ENCODE data around the gene CUX1. TPM values are rescaled to one million over a fixed set of nuclear protein-coding genes. Genes with fewer than 3 reads are reported as not detected.

Gene CUX1
- total RNA-seq, 1 experiment from 2014 or later, result 64.3 TPM

DNA sequence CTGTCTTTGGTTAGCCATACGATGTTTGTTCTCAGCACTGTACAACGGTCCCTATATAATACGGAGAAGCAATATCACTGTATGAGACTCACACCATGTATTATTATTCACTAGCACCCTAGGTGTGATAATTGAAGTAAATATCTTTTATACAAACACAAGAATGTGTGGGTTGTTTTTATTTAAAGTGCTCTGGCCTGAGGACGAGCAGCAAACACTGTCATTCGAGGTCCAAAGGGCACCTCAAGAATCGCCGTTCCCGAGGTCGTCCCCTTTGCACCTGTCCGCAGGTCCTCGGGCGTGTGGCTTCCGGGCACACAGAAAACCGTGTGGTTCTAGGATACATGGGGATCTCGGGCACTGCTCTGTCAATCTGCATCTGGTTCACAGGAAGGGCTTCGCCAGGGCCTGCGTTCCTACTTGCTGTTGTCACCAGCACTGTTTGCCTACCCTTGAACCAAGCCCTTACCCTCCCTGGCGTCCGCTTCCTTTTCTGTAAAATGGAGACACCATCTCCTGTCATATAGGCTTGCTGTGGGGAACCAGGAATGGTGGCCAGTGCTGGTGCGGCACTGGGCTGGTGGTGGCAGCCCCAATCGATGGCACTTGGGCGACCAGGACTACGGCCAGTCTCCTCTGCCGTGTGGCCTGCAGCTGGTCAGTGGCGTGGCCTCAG is 440.8 kb downstream of the CUX1 start:
- Mint-ChIP-seq H3K27ac (peak overlapping the region; percentile 85), H3K4me3 (no peak overlapping the region), H3K9me3 (no peaks in the 10 kb centered on the region), H3K36me3 (no peaks in the 10 kb centered on the region), H3K4me1 (peaks cover 12% of the 10 kb centered on the region), H3K27me3 (ENCODE audit: low read depth) (no peaks in the 10 kb centered on the region)
- TF ChIP-seq GABPB1 (CRISPR knock-in tag; IDR thresholded peaks at IDR 0.05) (peak; percentile 53; the same call in 1 of the 2 replicates), SMAD3 (CRISPR knock-in tag; IDR thresholded peaks at IDR 0.05; ENCODE audit: borderline replicate concordance) (no peak)
- ChIA-PET POLR2A (no interaction called here), CTCF (no interaction called here)
- DNase-seq (ENCODE audit: low spot score), result no peak
- no peak for ATAC-seq

DNA sequence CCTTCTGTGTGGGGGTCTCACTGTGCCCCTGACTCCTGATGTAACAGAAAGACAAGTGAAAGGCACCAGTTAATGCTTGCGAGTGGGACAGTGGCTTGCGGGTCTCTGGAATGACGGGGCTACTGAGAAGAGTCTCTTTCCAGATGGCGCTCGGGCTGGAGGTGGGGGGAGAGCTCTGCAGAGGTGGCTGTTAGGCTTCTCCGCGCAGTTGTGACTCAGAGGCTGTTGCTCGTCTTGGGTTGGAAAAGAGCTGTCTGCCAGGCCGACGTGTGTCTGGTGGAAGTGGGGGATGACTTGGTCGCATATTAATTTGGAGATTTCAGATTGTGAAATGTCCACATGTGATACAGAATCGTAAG is 441.3 kb downstream of the CUX1 start:
- Mint-ChIP-seq H3K36me3 (no peaks in the 10 kb centered on the region), H3K4me3 (no peak overlapping the region), H3K27ac (peak overlapping the region; percentile 85), H3K9me3 (no peaks in the 10 kb centered on the region), H3K27me3 (ENCODE audit: low read depth) (no peaks in the 10 kb centered on the region), H3K4me1 (peaks cover 12% of the 10 kb centered on the region)
- no peak for ATAC-seq
- ChIA-PET CTCF (interaction anchor here (0.6 to 1.0 kb wide), 2 partner anchors 621 to 716 kb away, joined by 3 read pairs; no protein-coding TSS in a partner anchor), POLR2A (no interaction called here)
- no peak for DNase-seq (ENCODE audit: low spot score)
- no peak for TF ChIP-seq FOXP1 (CRISPR knock-in tag; IDR thresholded peaks at IDR 0.05; ENCODE audit: borderline replicate concordance)
- TF ChIP-seq, protein P1, sequence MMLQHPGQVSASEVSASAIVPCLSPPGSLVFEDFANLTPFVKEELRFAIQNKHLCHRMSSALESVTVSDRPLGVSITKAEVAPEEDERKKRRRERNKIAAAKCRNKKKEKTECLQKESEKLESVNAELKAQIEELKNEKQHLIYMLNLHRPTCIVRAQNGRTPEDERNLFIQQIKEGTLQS (CRISPR knock-in tag; conservative IDR thresholded peaks at IDR 0.05), result no peak
- no peak for TF ChIP-seq KAT7 (CRISPR knock-in tag; IDR thresholded peaks at IDR 0.05; ENCODE audit: borderline replicate concordance)
- TF ChIP-seq ZNF232 (CRISPR knock-in tag; IDR thresholded peaks at IDR 0.05), result no peak

DNA sequence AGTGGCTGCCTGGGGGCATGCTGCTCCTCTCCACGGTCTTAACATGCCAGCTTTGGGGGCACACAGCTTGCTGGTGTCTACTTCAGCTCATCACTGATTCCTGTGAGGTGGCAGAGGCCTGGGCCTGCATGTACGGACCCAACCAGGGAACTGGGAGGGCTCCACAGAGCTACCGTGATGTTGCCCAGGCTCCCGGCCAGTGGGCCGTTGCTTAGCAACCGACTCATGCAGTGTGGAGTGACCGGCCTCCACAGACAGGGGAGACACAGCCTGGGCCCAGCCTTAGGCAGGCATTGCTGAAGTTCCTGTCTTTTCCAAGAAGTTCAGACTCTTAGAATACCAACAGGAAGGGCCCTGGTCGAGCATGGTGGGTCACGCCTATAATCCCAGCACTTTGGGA is 443.4 kb downstream of the CUX1 start:
- DNase-seq (ENCODE audit: low spot score), result no peak
- CTCF ChIA-PET, result interaction anchor here (1.0 to 1.3 kb wide), 2 partner anchors 12 to 718 kb away, joined by 3 to 4 read pairs; no protein-coding TSS in a partner anchor
- no peak overlapping the region; the same call in 1 of the 2 replicates for H3K27ac Mint-ChIP-seq
- TF ChIP-seq, protein P2, sequence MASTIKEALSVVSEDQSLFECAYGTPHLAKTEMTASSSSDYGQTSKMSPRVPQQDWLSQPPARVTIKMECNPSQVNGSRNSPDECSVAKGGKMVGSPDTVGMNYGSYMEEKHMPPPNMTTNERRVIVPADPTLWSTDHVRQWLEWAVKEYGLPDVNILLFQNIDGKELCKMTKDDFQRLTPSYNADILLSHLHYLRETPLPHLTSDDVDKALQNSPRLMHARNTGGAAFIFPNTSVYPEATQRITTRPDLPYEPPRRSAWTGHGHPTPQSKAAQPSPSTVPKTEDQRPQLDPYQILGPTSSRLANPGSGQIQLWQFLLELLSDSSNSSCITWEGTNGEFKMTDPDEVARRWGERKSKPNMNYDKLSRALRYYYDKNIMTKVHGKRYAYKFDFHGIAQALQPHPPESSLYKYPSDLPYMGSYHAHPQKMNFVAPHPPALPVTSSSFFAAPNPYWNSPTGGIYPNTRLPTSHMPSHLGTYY (CRISPR knock-in tag; IDR thresholded peaks at IDR 0.05), result no peak
- TF ChIP-seq GTF2I (CRISPR knock-in tag; conservative IDR thresholded peaks at IDR 0.05) (no peak), TEAD4 (CRISPR knock-in tag; IDR thresholded peaks at IDR 0.05) (no peak), ZNF138 (CRISPR knock-in tag; conservative IDR thresholded peaks at IDR 0.05) (no peak), TCF7 (CRISPR knock-in tag; IDR thresholded peaks at IDR 0.05; ENCODE audit: low read depth) (no peak), JUN (CRISPR knock-in tag; IDR thresholded peaks at IDR 0.05) (no peak), ZNF263 (CRISPR knock-in tag; IDR thresholded peaks at IDR 0.05; ENCODE audit: low read depth) (no peak), CBFB (CRISPR knock-in tag; IDR thresholded peaks at IDR 0.05; ENCODE audit: low read depth) (no peak)
- TF ChIP-seq, protein P3, sequence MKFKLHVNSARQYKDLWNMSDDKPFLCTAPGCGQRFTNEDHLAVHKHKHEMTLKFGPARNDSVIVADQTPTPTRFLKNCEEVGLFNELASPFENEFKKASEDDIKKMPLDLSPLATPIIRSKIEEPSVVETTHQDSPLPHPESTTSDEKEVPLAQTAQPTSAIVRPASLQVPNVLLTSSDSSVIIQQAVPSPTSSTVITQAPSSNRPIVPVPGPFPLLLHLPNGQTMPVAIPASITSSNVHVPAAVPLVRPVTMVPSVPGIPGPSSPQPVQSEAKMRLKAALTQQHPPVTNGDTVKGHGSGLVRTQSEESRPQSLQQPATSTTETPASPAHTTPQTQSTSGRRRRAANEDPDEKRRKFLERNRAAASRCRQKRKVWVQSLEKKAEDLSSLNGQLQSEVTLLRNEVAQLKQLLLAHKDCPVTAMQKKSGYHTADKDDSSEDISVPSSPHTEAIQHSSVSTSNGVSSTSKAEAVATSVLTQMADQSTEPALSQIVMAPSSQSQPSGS (CRISPR knock-in tag; IDR thresholded peaks at IDR 0.05; ENCODE audit: borderline replicate concordance, low read depth), result no peak
- TF ChIP-seq, protein P4, sequence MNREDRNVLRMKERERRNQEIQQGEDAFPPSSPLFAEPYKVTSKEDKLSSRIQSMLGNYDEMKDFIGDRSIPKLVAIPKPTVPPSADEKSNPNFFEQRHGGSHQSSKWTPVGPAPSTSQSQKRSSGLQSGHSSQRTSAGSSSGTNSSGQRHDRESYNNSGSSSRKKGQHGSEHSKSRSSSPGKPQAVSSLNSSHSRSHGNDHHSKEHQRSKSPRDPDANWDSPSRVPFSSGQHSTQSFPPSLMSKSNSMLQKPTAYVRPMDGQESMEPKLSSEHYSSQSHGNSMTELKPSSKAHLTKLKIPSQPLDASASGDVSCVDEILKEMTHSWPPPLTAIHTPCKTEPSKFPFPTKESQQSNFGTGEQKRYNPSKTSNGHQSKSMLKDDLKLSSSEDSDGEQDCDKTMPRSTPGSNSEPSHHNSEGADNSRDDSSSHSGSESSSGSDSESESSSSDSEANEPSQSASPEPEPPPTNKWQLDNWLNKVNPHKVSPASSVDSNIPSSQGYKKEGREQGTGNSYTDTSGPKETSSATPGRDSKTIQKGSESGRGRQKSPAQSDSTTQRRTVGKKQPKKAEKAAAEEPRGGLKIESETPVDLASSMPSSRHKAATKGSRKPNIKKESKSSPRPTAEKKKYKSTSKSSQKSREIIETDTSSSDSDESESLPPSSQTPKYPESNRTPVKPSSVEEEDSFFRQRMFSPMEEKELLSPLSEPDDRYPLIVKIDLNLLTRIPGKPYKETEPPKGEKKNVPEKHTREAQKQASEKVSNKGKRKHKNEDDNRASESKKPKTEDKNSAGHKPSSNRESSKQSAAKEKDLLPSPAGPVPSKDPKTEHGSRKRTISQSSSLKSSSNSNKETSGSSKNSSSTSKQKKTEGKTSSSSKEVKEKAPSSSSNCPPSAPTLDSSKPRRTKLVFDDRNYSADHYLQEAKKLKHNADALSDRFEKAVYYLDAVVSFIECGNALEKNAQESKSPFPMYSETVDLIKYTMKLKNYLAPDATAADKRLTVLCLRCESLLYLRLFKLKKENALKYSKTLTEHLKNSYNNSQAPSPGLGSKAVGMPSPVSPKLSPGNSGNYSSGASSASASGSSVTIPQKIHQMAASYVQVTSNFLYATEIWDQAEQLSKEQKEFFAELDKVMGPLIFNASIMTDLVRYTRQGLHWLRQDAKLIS (CRISPR knock-in tag; IDR thresholded peaks at IDR 0.05; ENCODE audit: borderline replicate concordance), result no peak
- TF ChIP-seq, protein P5, sequence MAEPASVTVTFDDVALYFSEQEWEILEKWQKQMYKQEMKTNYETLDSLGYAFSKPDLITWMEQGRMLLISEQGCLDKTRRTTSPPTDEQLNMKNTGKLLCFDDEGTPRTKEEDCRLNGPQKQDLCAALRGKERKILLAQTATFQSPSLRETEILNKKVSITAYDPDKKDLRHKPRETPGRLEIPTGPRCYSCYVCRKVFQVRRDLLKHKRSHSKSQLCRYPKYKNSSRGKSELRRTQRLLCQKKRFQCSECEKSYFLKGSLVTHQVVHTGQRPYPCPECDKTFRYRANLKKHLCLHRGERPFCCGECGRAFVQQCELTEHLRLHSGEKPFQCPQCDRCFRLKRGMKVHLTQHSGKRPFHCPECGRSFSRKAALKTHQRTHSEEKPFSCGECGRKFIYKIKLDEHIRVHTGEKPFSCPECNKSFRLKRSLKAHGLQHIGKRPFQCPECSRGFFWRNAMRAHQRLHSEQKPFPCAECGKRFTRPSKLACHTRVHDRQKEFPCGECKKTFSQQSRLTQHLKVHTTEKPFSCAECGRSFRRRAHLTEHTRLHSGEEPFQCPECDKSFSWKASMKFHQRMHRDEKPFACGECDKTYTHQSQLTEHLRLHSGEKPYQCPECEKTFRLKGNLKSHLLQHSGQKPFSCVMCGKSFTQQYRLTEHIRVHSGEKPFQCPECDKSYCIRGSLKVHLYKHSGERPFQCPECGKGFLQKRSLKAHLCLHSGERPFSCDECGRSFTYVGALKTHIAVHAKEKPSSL (CRISPR knock-in tag; conservative IDR thresholded peaks at IDR 0.05), result no peak
- TF ChIP-seq, protein P6, sequence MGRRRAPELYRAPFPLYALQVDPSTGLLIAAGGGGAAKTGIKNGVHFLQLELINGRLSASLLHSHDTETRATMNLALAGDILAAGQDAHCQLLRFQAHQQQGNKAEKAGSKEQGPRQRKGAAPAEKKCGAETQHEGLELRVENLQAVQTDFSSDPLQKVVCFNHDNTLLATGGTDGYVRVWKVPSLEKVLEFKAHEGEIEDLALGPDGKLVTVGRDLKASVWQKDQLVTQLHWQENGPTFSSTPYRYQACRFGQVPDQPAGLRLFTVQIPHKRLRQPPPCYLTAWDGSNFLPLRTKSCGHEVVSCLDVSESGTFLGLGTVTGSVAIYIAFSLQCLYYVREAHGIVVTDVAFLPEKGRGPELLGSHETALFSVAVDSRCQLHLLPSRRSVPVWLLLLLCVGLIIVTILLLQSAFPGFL (CRISPR knock-in tag; IDR thresholded peaks at IDR 0.05; ENCODE audit: borderline replicate concordance), result no peak

More for the DNA sequence above, 443.4 kb downstream of the CUX1 start:
- no peaks in the 10 kb centered on the region for H3K9me3 Mint-ChIP-seq
- H3K4me1 Mint-ChIP-seq, result peaks cover 14% of the 10 kb centered on the region
- no peak overlapping the region for H3K4me3 Mint-ChIP-seq
- POLR2A ChIA-PET, result no interaction called here
- no peaks in the 10 kb centered on the region for H3K36me3 Mint-ChIP-seq
- peak; percentile 51 for ATAC-seq
- no peaks in the 10 kb centered on the region; the same call in 1 of the 2 replicates for H3K27me3 Mint-ChIP-seq (ENCODE audit: low read depth)
